OCI-LY1 (cell line): ENCODE data around the gene SORBS1.

Experiments used
- CTCF ChIP-seq: fragments of 200-600 bp; sonication (generic), shearing (Covaris generic); IDR thresholded peaks from 2 replicates; pipeline ENCODE4 v1.5.1; 2017; ENCODE audit warnings: mild to moderate bottlenecking, antibody characterized with exemption, low read length, moderate library complexity, mixed read lengths
- EZH2 ChIP-seq: fragments of 200-600 bp; sonication (generic), shearing (Covaris generic); IDR thresholded peaks from 2 replicates; pipeline ENCODE4 v1.8.0; 2017; ENCODE audit warnings: borderline replicate concordance, mixed run types, mild to moderate bottlenecking, antibody characterized with exemption, low read length, moderate library complexity, mixed read lengths

GRCh38 chr10:95505641-95506040 lies 55.5 kb downstream of the SORBS1 start:
- TF ChIP-seq CTCF: no peak
- no peak for TF ChIP-seq EZH2
